WERI-Rb-1 (cell line): ENCODE results near the gene IMMP2L.
"Not testable (repeated sequence)": the region's sequence is repeated elsewhere in the genome, so short reads cannot be mapped to it uniquely, and the experiment has no call there.

Experiments used
- DNase-seq: peaks from one replicate; pipeline ENCODE4 v3.0.0-alpha.2; 2020
- H3K27ac ChIP-seq: fragments of 250-450 bp; sonication (Bioruptor Pico); 2 replicates; pipeline ENCODE4 v1.5.1; 2020; ENCODE audit warnings: mild to moderate bottlenecking, moderate library complexity
- H3K27me3 ChIP-seq: fragments of 250-450 bp; sonication (Bioruptor Pico); 2 replicates; pipeline ENCODE4 v1.5.1; 2021; ENCODE audit warnings: mild to moderate bottlenecking, low read depth, moderate library complexity; ENCODE audit not compliant: insufficient read depth, severe bottlenecking
- H3K36me3 ChIP-seq: fragments of 250-450 bp; sonication (Bioruptor Pico); 2 replicates; pipeline ENCODE4 v1.5.1; 2020; ENCODE audit warnings: mild to moderate bottlenecking, moderate library complexity
- H3K4me3 ChIP-seq: 2 replicates; pipeline ENCODE4 v1.5.1; 2011; ENCODE audit warnings: low read depth, mild to moderate bottlenecking, control low read depth, low read length
- H3K9me3 ChIP-seq: fragments of 250-450 bp; sonication (Bioruptor Pico); 2 replicates; pipeline ENCODE4 v1.5.1; 2021; ENCODE audit warnings: mild to moderate bottlenecking, moderate library complexity; ENCODE audit not compliant: severe bottlenecking
- CTCF ChIP-seq: IDR thresholded peaks from 2 replicates; pipeline ENCODE4 v1.5.1; 2011; ENCODE audit warnings: low read depth, mild to moderate bottlenecking, control low read depth, inconsistent platforms, low read length

Gene IMMP2L

DNA sequence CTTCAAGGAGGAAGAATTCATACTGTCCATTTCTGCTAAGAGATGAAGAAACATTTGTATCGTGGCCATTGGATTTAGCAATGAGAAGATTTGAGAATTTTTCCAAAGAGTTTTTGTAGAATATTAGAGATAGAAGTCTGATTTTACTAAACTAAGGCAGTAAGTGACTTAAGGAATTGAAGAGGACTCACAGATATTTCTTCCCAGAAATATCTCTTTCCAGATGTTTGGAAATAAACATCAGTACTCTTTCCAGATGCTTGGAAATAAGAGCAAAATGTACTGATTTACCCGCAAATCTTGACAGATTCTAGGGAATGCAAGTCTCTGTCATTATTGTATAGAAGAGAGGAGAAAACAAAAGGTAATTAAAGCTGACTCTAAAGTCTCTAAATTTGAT, 91.3 kb downstream of the IMMP2L start:
- no peak for DNase-seq
- no peaks in the 10 kb centered on the region for H3K9me3 ChIP-seq
- TF ChIP-seq CTCF, result no peak
- no peaks in the 10 kb centered on the region for H3K36me3 ChIP-seq
- H3K27ac ChIP-seq, result no peak overlapping the region
- no peak overlapping the region for H3K4me3 ChIP-seq
- H3K27me3 ChIP-seq, result no peaks in the 10 kb centered on the region

GRCh38 chr7:111469894-111470293, 92.4 kb downstream of the IMMP2L start:
- H3K9me3 ChIP-seq, DNase-seq, H3K36me3 ChIP-seq, H3K27ac ChIP-seq, H3K4me3 ChIP-seq, H3K27me3 ChIP-seq: not testable (repeated sequence)

GRCh38 chr7:111465774-111466173, 96.5 kb downstream of the IMMP2L start:
- not testable (repeated sequence) for H3K9me3 ChIP-seq, H3K4me3 ChIP-seq, DNase-seq, H3K36me3 ChIP-seq, H3K27me3 ChIP-seq, H3K27ac ChIP-seq

DNA sequence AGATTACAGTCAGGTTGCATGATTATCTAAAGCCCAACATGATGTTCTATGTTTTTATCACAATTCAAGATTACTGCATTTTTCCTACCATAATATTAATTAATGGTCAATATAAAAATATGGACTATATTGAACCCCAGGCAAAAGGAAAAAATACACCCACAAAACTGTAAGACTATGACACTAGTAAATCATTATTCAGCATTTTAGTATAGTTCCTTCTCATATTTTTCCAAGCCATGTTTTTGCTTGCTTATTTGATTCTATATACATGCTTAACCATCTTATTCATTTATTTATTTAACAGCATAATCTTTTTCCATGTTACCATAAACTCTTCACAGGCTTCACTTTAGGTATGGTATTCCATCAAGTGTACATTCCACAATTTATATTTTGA, 101.6 kb downstream of the IMMP2L start:
- Histone ChIP-seq H3K9me3 (no peaks in the 10 kb centered on the region), H3K27me3 (no peaks in the 10 kb centered on the region), H3K4me3 (no peak overlapping the region), H3K27ac (no peak overlapping the region), H3K36me3 (no peaks in the 10 kb centered on the region)
- DNase-seq, result no peak
- TF ChIP-seq CTCF, result no peak

DNA sequence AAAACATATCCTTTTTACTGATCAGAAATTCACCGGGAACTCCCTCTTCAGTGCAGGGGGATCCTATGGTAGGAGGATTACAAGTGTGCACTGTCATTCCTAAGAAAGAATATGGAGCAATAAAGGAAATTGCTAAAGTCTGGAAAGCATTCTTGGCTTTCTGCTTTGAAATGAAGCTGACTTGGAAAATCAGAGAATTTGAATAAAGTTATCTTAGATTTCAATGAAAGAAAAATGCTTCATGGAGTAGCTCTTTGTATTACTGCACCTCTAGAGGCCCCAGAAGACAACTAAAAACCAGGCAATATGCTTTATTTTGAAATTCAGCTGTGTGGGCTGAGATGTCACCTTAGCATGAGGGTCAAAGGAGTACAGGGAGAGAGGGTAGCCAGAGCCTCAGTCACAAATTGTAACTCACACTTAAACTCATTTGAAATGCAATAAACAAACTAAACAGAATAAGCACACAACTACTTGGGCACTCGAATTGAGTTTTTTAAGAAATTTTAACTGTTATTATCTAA, 102.5 kb downstream of the IMMP2L start:
- no peaks in the 10 kb centered on the region for H3K27me3 ChIP-seq
- no peak for TF ChIP-seq CTCF
- no peak for DNase-seq

GRCh38 chr7:111459065-111459756, 103.1 kb downstream of the IMMP2L start:
- TF ChIP-seq CTCF, result no peak
- Histone ChIP-seq H3K27ac (no peak overlapping the region), H3K36me3 (no peaks in the 10 kb centered on the region)

More for the DNA sequence above, 102.5 kb downstream of the IMMP2L start:
- no peaks in the 10 kb centered on the region for H3K9me3 ChIP-seq
- no peak overlapping the region for H3K27ac ChIP-seq
- no peaks in the 10 kb centered on the region for H3K36me3 ChIP-seq
- H3K4me3 ChIP-seq, result no peak overlapping the region

GRCh38 chr7:111450705-111451104, 111.6 kb downstream of the IMMP2L start:
- not testable (repeated sequence) for H3K36me3 ChIP-seq, H3K9me3 ChIP-seq, H3K27me3 ChIP-seq, H3K27ac ChIP-seq, DNase-seq, H3K4me3 ChIP-seq

More at GRCh38 chr7:111459065-111459756, 103.1 kb downstream of the IMMP2L start:
- no peak for DNase-seq
- Histone ChIP-seq H3K4me3 (no peak overlapping the region), H3K9me3 (no peaks in the 10 kb centered on the region), H3K27me3 (no peaks in the 10 kb centered on the region)

DNA sequence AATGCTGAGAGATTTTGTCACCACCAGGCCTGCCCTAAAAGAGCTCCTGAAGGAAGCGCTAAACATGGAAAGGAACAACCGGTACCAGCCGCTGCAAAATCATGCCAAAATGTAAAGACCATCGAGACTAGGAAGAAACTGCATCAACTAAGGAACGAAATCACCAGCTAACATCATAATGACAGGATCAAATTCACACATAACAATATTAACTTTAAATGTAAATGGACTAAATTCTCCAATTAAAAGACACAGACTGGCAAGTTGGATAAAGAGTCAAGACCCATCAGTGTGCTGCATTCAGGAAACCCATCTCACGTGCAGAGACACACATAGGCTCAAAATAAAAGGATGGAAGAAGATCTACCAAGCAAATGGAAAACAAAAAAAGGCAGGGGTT, 114.8 kb downstream of the IMMP2L start:
- not testable (repeated sequence) for H3K9me3 ChIP-seq, H3K27ac ChIP-seq, H3K36me3 ChIP-seq, DNase-seq, H3K4me3 ChIP-seq, H3K27me3 ChIP-seq
